HL-60 (cell line): ENCODE measurements around the gene CAVIN4.

ENCODE experiments used
- CTCF ChIP-seq: IDR thresholded peaks from one replicate; pipeline ENCODE4 v1.5.1; 2011; ENCODE audit warnings: low read length, control low read depth, inconsistent platforms; ENCODE audit not compliant: insufficient read depth
- POLR2AphosphoS5 ChIP-seq: IDR thresholded peaks from 2 replicates; pipeline ENCODE4 v1.6.1; 2012; ENCODE audit warnings: low read depth

- TF ChIP-seq CTCF (no peak), POLR2AphosphoS5 (no peak)
Observed at GRCh38 chr9:100578610-100579009, 731 bp downstream of the CAVIN4 start.
